Spleen (tissue), 7 donors: ENCODE data around the gene TXNDC2.
"Not testable (repeated sequence)": the region's sequence is repeated elsewhere in the genome, so short reads cannot be mapped to it uniquely, and the experiment has no call there.

Source experiments
- POLR2A ChIP-seq, 3 donors: fragments of 450-650 bp; IDR thresholded peaks; one replicate each; pipeline ENCODE4 v1.5.1; 2017; ENCODE audit warnings: antibody characterized with exemption in 3 of 3, mild to moderate bottlenecking in 1 of 3
- TF ChIP-seq, protein P1 (sequence below), 11 experiments: fragments of 200-600 bp in 7 of 11; fragments of 450-650 bp in 4 of 11; sonication (generic) in 4 of 11; IDR thresholded peaks in 8 of 11; conservative IDR thresholded peaks in 3 of 11; 1 replicate in 7 of 11; 2 replicates in 4 of 11; pipeline versions ENCODE4 v1.4.0 to v1.8.0; 2016 to 2021; ENCODE audit warnings: antibody characterized with exemption in 11 of 11, inconsistent platforms in 4 of 11, mild to moderate bottlenecking in 1 of 11
- donor health status: DM: no; HTN: no; CAD: no; lungs with moderate emphysema.
- donor health status: DM: no; HTN: no; CAD: no.
- donor health status: DM: no; HTN: no; CAD: no.

- not testable (repeated sequence) for TF ChIP-seq POLR2A (IDR thresholded peaks at IDR 0.05)
- TF ChIP-seq, protein P1, sequence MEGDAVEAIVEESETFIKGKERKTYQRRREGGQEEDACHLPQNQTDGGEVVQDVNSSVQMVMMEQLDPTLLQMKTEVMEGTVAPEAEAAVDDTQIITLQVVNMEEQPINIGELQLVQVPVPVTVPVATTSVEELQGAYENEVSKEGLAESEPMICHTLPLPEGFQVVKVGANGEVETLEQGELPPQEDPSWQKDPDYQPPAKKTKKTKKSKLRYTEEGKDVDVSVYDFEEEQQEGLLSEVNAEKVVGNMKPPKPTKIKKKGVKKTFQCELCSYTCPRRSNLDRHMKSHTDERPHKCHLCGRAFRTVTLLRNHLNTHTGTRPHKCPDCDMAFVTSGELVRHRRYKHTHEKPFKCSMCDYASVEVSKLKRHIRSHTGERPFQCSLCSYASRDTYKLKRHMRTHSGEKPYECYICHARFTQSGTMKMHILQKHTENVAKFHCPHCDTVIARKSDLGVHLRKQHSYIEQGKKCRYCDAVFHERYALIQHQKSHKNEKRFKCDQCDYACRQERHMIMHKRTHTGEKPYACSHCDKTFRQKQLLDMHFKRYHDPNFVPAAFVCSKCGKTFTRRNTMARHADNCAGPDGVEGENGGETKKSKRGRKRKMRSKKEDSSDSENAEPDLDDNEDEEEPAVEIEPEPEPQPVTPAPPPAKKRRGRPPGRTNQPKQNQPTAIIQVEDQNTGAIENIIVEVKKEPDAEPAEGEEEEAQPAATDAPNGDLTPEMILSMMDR (IDR thresholded peaks at IDR 0.05 in 8 of 11, conservative IDR thresholded peaks at IDR 0.05 in 3 of 11): not testable (repeated sequence)
Measured at GRCh38 chr18:9912285-9912684, 26.5 kb downstream of the TXNDC2 start.
